ENCODE data around the gene ASXL2.

DNA sequence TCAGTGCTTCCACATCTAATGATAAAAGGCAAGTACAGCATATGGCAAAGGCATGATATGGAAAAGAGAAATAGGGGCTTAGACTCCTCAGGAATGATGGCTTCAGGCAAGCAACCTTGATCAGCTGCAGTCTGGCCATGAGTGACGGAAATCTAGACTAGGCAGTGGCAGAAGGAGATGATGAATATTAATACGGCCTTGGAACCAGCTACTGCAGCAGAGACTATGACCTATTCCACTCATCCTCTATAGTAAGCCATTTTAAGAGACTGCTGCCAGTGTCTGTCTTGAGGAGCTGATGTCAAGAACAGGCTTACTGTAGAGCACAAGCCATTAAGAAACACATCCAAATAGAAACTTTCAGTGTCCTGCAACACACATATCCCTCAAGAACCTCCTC is 23.7 kb downstream of the ASXL2 start:
- TF ChIP-seq, protein P1, sequence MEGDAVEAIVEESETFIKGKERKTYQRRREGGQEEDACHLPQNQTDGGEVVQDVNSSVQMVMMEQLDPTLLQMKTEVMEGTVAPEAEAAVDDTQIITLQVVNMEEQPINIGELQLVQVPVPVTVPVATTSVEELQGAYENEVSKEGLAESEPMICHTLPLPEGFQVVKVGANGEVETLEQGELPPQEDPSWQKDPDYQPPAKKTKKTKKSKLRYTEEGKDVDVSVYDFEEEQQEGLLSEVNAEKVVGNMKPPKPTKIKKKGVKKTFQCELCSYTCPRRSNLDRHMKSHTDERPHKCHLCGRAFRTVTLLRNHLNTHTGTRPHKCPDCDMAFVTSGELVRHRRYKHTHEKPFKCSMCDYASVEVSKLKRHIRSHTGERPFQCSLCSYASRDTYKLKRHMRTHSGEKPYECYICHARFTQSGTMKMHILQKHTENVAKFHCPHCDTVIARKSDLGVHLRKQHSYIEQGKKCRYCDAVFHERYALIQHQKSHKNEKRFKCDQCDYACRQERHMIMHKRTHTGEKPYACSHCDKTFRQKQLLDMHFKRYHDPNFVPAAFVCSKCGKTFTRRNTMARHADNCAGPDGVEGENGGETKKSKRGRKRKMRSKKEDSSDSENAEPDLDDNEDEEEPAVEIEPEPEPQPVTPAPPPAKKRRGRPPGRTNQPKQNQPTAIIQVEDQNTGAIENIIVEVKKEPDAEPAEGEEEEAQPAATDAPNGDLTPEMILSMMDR (IDR thresholded peaks at IDR 0.05): no peak
- no peak for TF ChIP-seq POLR2A (IDR thresholded peaks at IDR 0.05)
